ENCODE results near the gene LAMC1. TPM values are rescaled to one million over a fixed set of nuclear protein-coding genes. Genes with fewer than 3 reads are reported as not detected.

Gene LAMC1
- total and polyA plus RNA-seq, 2 experiments from 2014 or later = 18.4 to 116 TPM

GRCh38 chr1:183152180-183152579 lies 129.0 kb downstream of the LAMC1 start:
- no peak overlapping the region for H3K27ac Mint-ChIP-seq
- H3K27me3 Mint-ChIP-seq (ENCODE audit: insufficient read depth, low read depth, poor library complexity) = no peaks in the 10 kb centered on the region
- H3K4me3 ChIP-seq = no peak overlapping the region

More at GRCh38 chr1:183152180-183152579, 129.0 kb downstream of the LAMC1 start:
- no peaks in the 10 kb centered on the region for H3K36me3 ChIP-seq (ENCODE audit: insufficient read depth)
- no peaks in the 10 kb centered on the region for H3K36me3 Mint-ChIP-seq (ENCODE audit: low read depth)
- TF ChIP-seq EZH2phosphoT487 (IDR thresholded peaks at IDR 0.05; ENCODE audit: unreplicated experiment) (no peak), ZNF331 (CRISPR knock-in tag; IDR thresholded peaks at IDR 0.05; ENCODE audit: low read depth) (no peak), ZNF114 (CRISPR knock-in tag; IDR thresholded peaks at IDR 0.05) (no peak), NANOG (IDR thresholded peaks at IDR 0.05; ENCODE audit: borderline replicate concordance) (no peak), JUNB (IDR thresholded peaks at IDR 0.05; ENCODE audit: unreplicated experiment) (no peak), POLR2AphosphoS5 (IDR thresholded peaks at IDR 0.05; ENCODE audit: low read depth) (no peak), STAT1 (IDR thresholded peaks at IDR 0.05; ENCODE audit: unreplicated experiment) (no peak), EZH2 (IDR thresholded peaks at IDR 0.05; ENCODE audit: low read depth, unreplicated experiment) (no peak), CREB1 (CRISPR knock-in tag; IDR thresholded peaks at IDR 0.05; ENCODE audit: low read depth) (no peak), REST (IDR thresholded peaks at IDR 0.05; ENCODE audit: unreplicated experiment) (no peak)
- TF ChIP-seq, protein P1, sequence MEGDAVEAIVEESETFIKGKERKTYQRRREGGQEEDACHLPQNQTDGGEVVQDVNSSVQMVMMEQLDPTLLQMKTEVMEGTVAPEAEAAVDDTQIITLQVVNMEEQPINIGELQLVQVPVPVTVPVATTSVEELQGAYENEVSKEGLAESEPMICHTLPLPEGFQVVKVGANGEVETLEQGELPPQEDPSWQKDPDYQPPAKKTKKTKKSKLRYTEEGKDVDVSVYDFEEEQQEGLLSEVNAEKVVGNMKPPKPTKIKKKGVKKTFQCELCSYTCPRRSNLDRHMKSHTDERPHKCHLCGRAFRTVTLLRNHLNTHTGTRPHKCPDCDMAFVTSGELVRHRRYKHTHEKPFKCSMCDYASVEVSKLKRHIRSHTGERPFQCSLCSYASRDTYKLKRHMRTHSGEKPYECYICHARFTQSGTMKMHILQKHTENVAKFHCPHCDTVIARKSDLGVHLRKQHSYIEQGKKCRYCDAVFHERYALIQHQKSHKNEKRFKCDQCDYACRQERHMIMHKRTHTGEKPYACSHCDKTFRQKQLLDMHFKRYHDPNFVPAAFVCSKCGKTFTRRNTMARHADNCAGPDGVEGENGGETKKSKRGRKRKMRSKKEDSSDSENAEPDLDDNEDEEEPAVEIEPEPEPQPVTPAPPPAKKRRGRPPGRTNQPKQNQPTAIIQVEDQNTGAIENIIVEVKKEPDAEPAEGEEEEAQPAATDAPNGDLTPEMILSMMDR (conservative IDR thresholded peaks at IDR 0.05; ENCODE audit: low read depth in 2 of 2) = no peak
- TF ChIP-seq, protein P2, sequence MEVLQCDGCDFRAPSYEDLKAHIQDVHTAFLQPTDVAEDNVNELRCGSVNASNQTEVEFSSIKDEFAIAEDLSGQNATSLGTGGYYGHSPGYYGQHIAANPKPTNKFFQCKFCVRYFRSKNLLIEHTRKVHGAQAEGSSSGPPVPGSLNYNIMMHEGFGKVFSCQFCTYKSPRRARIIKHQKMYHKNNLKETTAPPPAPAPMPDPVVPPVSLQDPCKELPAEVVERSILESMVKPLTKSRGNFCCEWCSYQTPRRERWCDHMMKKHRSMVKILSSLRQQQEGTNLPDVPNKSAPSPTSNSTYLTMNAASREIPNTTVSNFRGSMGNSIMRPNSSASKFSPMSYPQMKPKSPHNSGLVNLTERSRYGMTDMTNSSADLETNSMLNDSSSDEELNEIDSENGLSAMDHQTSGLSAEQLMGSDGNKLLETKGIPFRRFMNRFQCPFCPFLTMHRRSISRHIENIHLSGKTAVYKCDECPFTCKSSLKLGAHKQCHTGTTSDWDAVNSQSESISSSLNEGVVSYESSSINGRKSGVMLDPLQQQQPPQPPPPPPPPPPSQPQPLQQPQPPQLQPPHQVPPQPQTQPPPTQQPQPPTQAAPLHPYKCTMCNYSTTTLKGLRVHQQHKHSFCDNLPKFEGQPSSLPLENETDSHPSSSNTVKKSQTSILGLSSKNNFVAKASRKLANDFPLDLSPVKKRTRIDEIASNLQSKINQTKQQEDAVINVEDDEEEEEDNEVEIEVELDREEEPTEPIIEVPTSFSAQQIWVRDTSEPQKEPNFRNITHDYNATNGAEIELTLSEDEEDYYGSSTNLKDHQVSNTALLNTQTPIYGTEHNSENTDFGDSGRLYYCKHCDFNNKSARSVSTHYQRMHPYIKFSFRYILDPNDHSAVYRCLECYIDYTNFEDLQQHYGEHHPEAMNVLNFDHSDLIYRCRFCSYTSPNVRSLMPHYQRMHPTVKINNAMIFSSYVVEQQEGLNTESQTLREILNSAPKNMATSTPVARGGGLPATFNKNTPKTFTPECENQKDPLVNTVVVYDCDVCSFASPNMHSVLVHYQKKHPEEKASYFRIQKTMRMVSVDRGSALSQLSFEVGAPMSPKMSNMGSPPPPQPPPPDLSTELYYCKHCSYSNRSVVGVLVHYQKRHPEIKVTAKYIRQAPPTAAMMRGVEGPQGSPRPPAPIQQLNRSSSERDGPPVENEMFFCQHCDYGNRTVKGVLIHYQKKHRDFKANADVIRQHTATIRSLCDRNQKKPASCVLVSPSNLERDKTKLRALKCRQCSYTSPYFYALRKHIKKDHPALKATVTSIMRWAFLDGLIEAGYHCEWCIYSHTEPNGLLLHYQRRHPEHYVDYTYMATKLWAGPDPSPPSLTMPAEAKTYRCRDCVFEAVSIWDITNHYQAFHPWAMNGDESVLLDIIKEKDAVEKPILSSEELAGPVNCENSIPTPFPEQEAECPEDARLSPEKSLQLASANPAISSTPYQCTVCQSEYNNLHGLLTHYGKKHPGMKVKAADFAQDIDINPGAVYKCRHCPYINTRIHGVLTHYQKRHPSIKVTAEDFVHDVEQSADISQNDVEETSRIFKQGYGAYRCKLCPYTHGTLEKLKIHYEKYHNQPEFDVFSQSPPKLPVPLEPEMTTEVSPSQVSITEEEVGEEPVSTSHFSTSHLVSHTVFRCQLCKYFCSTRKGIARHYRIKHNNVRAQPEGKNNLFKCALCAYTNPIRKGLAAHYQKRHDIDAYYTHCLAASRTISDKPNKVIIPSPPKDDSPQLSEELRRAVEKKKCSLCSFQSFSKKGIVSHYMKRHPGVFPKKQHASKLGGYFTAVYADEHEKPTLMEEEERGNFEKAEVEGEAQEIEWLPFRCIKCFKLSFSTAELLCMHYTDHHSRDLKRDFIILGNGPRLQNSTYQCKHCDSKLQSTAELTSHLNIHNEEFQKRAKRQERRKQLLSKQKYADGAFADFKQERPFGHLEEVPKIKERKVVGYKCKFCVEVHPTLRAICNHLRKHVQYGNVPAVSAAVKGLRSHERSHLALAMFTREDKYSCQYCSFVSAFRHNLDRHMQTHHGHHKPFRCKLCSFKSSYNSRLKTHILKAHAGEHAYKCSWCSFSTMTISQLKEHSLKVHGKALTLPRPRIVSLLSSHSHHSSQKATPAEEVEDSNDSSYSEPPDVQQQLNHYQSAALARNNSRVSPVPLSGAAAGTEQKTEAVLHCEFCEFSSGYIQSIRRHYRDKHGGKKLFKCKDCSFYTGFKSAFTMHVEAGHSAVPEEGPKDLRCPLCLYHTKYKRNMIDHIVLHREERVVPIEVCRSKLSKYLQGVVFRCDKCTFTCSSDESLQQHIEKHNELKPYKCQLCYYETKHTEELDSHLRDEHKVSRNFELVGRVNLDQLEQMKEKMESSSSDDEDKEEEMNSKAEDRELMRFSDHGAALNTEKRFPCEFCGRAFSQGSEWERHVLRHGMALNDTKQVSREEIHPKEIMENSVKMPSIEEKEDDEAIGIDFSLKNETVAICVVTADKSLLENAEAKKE (CRISPR knock-in tag; IDR thresholded peaks at IDR 0.05) = no peak
- TF ChIP-seq, protein P3, sequence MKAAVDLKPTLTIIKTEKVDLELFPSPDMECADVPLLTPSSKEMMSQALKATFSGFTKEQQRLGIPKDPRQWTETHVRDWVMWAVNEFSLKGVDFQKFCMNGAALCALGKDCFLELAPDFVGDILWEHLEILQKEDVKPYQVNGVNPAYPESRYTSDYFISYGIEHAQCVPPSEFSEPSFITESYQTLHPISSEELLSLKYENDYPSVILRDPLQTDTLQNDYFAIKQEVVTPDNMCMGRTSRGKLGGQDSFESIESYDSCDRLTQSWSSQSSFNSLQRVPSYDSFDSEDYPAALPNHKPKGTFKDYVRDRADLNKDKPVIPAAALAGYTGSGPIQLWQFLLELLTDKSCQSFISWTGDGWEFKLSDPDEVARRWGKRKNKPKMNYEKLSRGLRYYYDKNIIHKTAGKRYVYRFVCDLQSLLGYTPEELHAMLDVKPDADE (IDR thresholded peaks at IDR 0.05) = no peak
- H3K4me3 Mint-ChIP-seq = no peak overlapping the region
- H2AFZ ChIP-seq = 0 out of 2 replicates have a peak overlapping the region, but pooled peaks have one; percentile 67
- no peaks in the 10 kb centered on the region; the same call in 2 of the 3 replicates for H3K4me1 Mint-ChIP-seq
- H4K20me1 ChIP-seq (replicated peaks; ENCODE audit: insufficient read depth) = no peaks in the 10 kb centered on the region
- DNase-seq (ENCODE audit: low spot score) (no peak), ATAC-seq (no peak)
- H3F3A ChIP-seq (replicated peaks; ENCODE audit: low read depth) = no peaks in the 10 kb centered on the region
- no peak overlapping the region for H3K27ac ChIP-seq (ENCODE audit: low read depth)
- H3K9me2 ChIP-seq (ENCODE audit: insufficient read depth) = no peaks in the 10 kb centered on the region
- H3K4me2 ChIP-seq = no peak overlapping the region
- H3K4me1 ChIP-seq (ENCODE audit: insufficient read depth) = no peaks in the 10 kb centered on the region
- H3K27me3 ChIP-seq (ENCODE audit: insufficient read depth) = no peaks in the 10 kb centered on the region
- H3K79me2 ChIP-seq (replicated peaks; ENCODE audit: insufficient read depth) = no peaks in the 10 kb centered on the region
- H3K9me3 Mint-ChIP-seq = no peaks in the 10 kb centered on the region

Measured in GM23338 (cell line).